Placental pericyte (primary cell): Measurements from ENCODE around the gene PLEK2. TPM values are rescaled to one million over a fixed set of nuclear protein-coding genes. Genes with fewer than 3 reads are reported as not detected.

Experiments used
- small RNA-seq: library from RNA; depleted of rRNA; stranded (forward); fragments of <200 nt; gene quantifications from one replicate; pipeline ENCODE3, GENCODE V24; 2012; ENCODE audit warnings: low replicate concordance
- total RNA-seq: library from RNA; depleted of rRNA; stranded (reverse); fragments of >200 nt; gene quantifications from 2 replicates; pipeline ENCODE4 v1.2.3, GENCODE V29; 2012

The PLEK2 gene
- 12.0 and 44.7 TPM in 2 replicates for total RNA-seq

GRCh38 chr14:67411820-67412421 is at the start of gene PLEK2:
Gene PLEK2 (minus strand): TSS chr14:67412165. CDS start chr14:67412059, 106 bp downstream.

GRCh38 chr14:67359775-67360469 is 52.0 kb downstream of the PLEK2 start, which contains the start of the genes ATP6V1D and EIF2S1:
Gene ATP6V1D (minus strand): TSS chr14:67359804. CDS start chr14:67359698, 106 bp downstream.
Gene EIF2S1 (plus strand): TSS chr14:67360328. CDS start chr14:67364768, 4,440 bp downstream.

Small RNA genes lying within 50 kb of the gene (small RNA-seq; reads per million reads assigned to genes)
- gene MIR5694, result not detected
- gene RF00019, result not detected

Other genes with a start within 250 kb of the PLEK2 start
- gene GARIN2, start 222.7 kb downstream of the PLEK2 start, total RNA-seq, result not detected in 2 replicates
- 10.1 and 27.3 TPM in 2 replicates for gene PALS1, start 170.7 kb downstream of the PLEK2 start, total RNA-seq
- 122 and 158 TPM in 2 replicates for gene ATP6V1D, start 52.4 kb downstream of the PLEK2 start, total RNA-seq
- gene EIF2S1, start 51.8 kb downstream of the PLEK2 start, total RNA-seq, result 139 and 260 TPM in 2 replicates
- gene TMEM229B, start 76.6 kb upstream of the PLEK2 start, total RNA-seq, result 0.43 and 0.88 TPM in 2 replicates
- 1.1 and 1.3 TPM in 2 replicates for gene PLEKHH1, start 121.1 kb upstream of the PLEK2 start, total RNA-seq
- 10.9 and 17.3 TPM in 2 replicates for gene PIGH, start 188.1 kb upstream of the PLEK2 start, total RNA-seq
- 8.0 and 9.2 TPM in 2 replicates for gene ARG2, start 207.8 kb upstream of the PLEK2 start, total RNA-seq